ENCODE measurements around the gene INPP5A.
"Not testable (repeated sequence)": the region's sequence is repeated elsewhere in the genome, so short reads cannot be mapped to it uniquely, and the experiment has no call there.

The INPP5A gene

DNA sequence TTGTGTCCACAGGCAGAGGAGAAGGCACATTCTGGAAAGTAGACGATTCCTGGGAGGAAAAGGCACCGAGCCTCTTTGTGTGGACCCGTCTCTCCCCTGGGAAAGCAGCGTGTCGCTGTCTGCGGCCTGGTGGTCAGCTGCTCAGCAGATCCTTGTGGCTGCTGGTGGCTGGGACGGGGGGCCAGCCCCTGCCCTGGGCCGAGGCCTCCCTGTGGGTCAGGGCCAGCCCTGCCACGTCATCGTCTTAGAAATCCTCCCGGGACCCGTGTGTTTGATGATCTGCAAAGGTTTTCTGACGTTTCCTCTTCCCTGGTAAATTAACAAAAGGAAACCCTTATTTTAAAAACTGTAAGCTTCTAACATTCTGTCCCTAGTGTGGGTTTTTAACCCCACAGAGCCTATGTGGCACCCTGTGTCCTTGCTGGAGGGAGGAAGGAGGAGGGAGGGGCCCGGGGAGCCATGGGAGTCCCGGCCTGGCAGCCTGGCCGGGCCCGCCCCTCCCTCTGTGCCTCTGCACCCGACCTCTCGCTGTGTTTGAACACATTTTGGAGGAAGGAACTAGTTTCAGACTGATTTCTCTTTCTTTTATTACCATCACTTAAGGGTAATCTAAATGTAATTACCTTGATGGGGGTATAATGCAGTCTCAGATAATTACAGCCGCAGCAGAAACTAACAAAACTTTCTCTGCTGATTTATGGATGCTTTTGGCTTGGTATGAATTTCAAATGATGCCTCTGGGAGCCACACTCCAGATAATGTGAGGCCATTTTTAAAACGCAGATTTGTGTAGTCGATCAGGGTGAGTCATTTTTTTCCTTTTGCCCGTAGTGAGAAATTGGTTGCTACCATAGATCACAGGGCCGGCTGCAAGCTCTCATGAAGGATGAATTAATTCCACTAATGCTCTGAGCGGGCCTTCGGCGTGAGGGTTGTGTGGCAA lies 162.8 kb downstream of the INPP5A start:
- FAIRE-seq (no peak), DNase-seq (ENCODE audit: insufficient read length, low spot score) (no peak)
- TF ChIP-seq POLR2A (IDR thresholded peaks at IDR 0.05; ENCODE audit: low read depth, low read length): no peak

GRCh38 chr10:132701099-132701845 lies 163.7 kb downstream of the INPP5A start:
- no peak for TF ChIP-seq POLR2A (IDR thresholded peaks at IDR 0.05; ENCODE audit: low read depth, low read length)
- no peak for FAIRE-seq
- no peak for DNase-seq (ENCODE audit: insufficient read length, low spot score)

- no peak for DNase-seq (ENCODE audit: insufficient read length, low spot score)
- FAIRE-seq: no peak
- no peak for TF ChIP-seq POLR2A (IDR thresholded peaks at IDR 0.05; ENCODE audit: low read depth, low read length)
Measured at GRCh38 chr10:132701846-132702190, 164.2 kb downstream of the INPP5A start.

- TF ChIP-seq POLR2A (IDR thresholded peaks at IDR 0.05; ENCODE audit: low read depth, low read length): no peak
Measured at GRCh38 chr10:132702601-132703418, 165.2 kb downstream of the INPP5A start.

DNA sequence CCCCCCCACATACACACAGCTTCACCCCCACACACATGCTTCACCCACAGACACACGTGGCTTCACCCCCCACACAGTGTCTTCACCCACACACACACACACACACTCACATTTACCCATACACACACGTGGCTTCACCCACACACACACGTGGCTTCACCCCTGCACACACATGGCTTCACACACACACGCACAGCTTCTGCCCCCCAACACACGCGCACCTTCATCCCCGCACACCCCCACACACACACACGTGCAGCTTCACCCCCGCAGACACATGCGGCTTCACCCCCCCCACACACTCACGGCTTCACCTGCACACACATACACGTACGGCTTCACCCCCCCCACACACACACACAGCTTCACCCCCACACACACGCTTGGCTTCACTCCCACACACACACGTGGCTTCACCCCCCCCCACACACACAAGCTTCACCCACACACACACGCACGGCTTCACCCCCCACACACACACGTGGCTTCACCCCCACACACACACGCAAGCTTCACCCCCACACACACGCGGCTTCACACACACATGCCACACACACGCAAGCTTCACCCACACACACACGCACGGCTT lies 165.9 kb downstream of the INPP5A start:
- FAIRE-seq: no peak
- no peak for TF ChIP-seq POLR2A (IDR thresholded peaks at IDR 0.05; ENCODE audit: low read depth, low read length)

More at GRCh38 chr10:132702601-132703418, 165.2 kb downstream of the INPP5A start:
- DNase-seq (ENCODE audit: insufficient read length, low spot score) (no peak), FAIRE-seq (no peak)

GRCh38 chr10:132704008-132704814 lies 166.6 kb downstream of the INPP5A start:
- FAIRE-seq (no peak), DNase-seq (ENCODE audit: insufficient read length, low spot score) (no peak)
- no peak for TF ChIP-seq POLR2A (IDR thresholded peaks at IDR 0.05; ENCODE audit: low read depth, low read length)

More for the DNA sequence above, 165.9 kb downstream of the INPP5A start:
- DNase-seq (ENCODE audit: insufficient read length, low spot score): no peak

DNA sequence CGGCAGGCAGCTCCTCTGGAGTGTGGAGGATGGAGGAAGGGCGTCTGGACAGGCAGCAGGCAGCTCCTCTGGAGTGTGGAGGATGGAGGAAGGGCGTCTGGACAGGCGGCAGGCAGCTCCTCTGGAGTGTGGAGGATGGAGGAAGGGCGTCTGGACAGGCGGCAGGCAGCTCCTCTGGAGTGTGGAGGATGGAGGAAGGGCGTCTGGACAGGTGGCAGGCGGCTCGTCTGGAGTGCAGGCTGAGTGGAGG lies 167.2 kb downstream of the INPP5A start:
- FAIRE-seq; DNase-seq (ENCODE audit: insufficient read length, low spot score): not testable (repeated sequence)

- no peak for TF ChIP-seq POLR2A (IDR thresholded peaks at IDR 0.05; ENCODE audit: low read depth, low read length)
- FAIRE-seq: no peak
- DNase-seq (ENCODE audit: insufficient read length, low spot score): no peak
Measured at GRCh38 chr10:132705173-132705572, 167.6 kb downstream of the INPP5A start.

- DNase-seq (ENCODE audit: insufficient read length, low spot score) (no peak), FAIRE-seq (no peak)
- no peak for TF ChIP-seq POLR2A (IDR thresholded peaks at IDR 0.05; ENCODE audit: low read depth, low read length)
Measured at GRCh38 chr10:132705943-132706342, 168.4 kb downstream of the INPP5A start.

- DNase-seq (ENCODE audit: insufficient read length, low spot score) (no peak), FAIRE-seq (no peak)
- no peak for TF ChIP-seq POLR2A (IDR thresholded peaks at IDR 0.05; ENCODE audit: low read depth, low read length)
Measured at GRCh38 chr10:132706701-132707100, 169.1 kb downstream of the INPP5A start.

DNA sequence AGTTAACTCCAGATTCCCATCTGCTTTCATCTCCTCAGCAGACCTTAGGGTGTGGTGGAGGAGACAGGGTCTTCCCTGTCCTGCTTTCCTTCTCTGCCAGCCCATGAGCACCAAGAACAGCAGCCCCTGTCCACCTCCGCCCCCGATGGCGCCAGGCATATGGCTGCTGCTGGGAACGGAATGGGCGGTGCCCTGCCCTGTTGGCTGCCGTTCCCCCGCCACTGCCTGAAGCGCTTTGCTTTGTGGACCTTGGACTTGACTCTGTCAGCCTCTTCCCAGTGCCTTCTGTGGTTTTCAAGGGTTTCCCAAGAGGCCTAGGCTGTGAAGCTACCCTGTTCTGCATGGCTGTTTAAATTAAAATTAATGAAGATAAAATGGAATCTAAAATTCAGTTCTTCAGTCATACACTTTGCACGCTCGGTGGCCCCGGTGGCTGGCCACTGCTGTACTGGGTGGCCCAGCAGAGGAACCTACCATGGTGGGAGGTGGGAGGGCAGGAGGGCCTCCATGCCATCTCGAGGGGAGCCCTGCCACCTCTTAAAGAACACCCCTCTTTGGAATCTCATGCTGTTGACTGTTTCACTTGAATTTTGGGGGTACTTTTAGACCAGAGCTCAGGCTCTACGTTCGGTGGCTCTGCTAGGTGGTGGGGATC lies 169.7 kb downstream of the INPP5A start:
- TF ChIP-seq POLR2A (IDR thresholded peaks at IDR 0.05; ENCODE audit: low read depth, low read length): no peak
- no peak for FAIRE-seq
- DNase-seq (ENCODE audit: insufficient read length, low spot score): no peak

- no peak for TF ChIP-seq POLR2A (IDR thresholded peaks at IDR 0.05; ENCODE audit: low read depth, low read length)
- FAIRE-seq (no peak), DNase-seq (ENCODE audit: insufficient read length, low spot score) (no peak)
Measured at GRCh38 chr10:132707776-132708171, 170.2 kb downstream of the INPP5A start.

- no peak for TF ChIP-seq POLR2A (IDR thresholded peaks at IDR 0.05; ENCODE audit: low read depth, low read length)
- DNase-seq (ENCODE audit: insufficient read length, low spot score): no peak
- FAIRE-seq: no peak
Measured at GRCh38 chr10:132708441-132708840, 170.9 kb downstream of the INPP5A start.

Data from H54 (cell line).